IMR-90 (cell line): Measurements from ENCODE around the gene PRKCH.

Experiments used
- BHLHE40 ChIP-seq: fragments of 150-350 bp; IDR thresholded peaks from 2 replicates; pipeline ENCODE4 v1.6.1; 2016; ENCODE audit warnings: mild to moderate bottlenecking, low read depth, low read length
- CEBPB ChIP-seq: IDR thresholded peaks from 2 replicates; pipeline ENCODE4 v1.6.1; 2012; ENCODE audit warnings: low read depth, low read length, improper control_type of control experiment
- CHD1 ChIP-seq: IDR thresholded peaks from 2 replicates; pipeline ENCODE4 v1.6.1; 2012; ENCODE audit warnings: low read depth, low read length, improper control_type of control experiment
- FOS ChIP-seq: fragments of 150-350 bp; IDR thresholded peaks from 2 replicates; pipeline ENCODE4 v1.6.1; 2016; ENCODE audit warnings: low read depth, low read length
- MXI1 ChIP-seq: IDR thresholded peaks from 2 replicates; pipeline ENCODE4 v1.6.1; 2012; ENCODE audit warnings: low read depth, mild to moderate bottlenecking, low read length, moderate library complexity, borderline replicate concordance
- POLR2A ChIP-seq: IDR thresholded peaks from 2 replicates; pipeline ENCODE4 v1.6.1; 2012; ENCODE audit warnings: mild to moderate bottlenecking, low read depth, low read length
- RFX5 ChIP-seq: IDR thresholded peaks from 2 replicates; pipeline ENCODE4 v1.8.0; 2012; ENCODE audit warnings: low read depth, mild to moderate bottlenecking, low read length, moderate library complexity
- TF ChIP-seq, protein P1 (sequence below): conservative IDR thresholded peaks from 2 replicates; pipeline ENCODE4 v1.5.1; 2012; ENCODE audit warnings: mild to moderate bottlenecking, low read depth, low read length, improper control_type of control experiment
- TF ChIP-seq, protein P2 (sequence below): fragments of 150-350 bp; IDR thresholded peaks from 2 replicates; pipeline ENCODE4 v1.6.1; 2017; ENCODE audit warnings: mild to moderate bottlenecking, antibody characterized with exemption, low read length, low read depth

DNA sequence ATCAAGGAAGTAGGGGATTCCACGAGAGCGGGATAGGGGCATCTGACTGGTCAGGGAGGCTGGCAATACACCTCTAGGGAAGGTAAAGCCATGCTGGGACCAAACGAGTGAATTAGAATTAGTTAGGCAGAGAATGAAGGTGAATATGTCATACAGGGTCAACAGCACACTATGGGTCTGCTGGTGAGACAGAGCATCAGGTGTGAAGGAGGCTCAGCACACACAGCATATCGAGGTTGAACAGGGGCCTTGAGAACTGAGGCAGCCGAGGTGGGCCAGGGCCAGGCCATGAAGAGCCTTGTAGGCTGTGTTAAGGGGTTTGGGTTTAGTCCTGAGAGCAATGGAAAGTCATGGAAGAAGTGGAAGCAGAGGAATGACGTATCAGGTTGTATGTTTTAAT, 137.8 kb downstream of the PRKCH start:
- TF ChIP-seq CHD1 (no peak), POLR2A (no peak), MXI1 (no peak), FOS (no peak), CEBPB (no peak), BHLHE40 (no peak), RFX5 (no peak)
- TF ChIP-seq, protein P1, sequence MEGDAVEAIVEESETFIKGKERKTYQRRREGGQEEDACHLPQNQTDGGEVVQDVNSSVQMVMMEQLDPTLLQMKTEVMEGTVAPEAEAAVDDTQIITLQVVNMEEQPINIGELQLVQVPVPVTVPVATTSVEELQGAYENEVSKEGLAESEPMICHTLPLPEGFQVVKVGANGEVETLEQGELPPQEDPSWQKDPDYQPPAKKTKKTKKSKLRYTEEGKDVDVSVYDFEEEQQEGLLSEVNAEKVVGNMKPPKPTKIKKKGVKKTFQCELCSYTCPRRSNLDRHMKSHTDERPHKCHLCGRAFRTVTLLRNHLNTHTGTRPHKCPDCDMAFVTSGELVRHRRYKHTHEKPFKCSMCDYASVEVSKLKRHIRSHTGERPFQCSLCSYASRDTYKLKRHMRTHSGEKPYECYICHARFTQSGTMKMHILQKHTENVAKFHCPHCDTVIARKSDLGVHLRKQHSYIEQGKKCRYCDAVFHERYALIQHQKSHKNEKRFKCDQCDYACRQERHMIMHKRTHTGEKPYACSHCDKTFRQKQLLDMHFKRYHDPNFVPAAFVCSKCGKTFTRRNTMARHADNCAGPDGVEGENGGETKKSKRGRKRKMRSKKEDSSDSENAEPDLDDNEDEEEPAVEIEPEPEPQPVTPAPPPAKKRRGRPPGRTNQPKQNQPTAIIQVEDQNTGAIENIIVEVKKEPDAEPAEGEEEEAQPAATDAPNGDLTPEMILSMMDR = no peak
- TF ChIP-seq, protein P2, sequence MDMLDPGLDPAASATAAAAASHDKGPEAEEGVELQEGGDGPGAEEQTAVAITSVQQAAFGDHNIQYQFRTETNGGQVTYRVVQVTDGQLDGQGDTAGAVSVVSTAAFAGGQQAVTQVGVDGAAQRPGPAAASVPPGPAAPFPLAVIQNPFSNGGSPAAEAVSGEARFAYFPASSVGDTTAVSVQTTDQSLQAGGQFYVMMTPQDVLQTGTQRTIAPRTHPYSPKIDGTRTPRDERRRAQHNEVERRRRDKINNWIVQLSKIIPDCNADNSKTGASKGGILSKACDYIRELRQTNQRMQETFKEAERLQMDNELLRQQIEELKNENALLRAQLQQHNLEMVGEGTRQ = no peak
